Ishikawa (cell line): ENCODE results near the gene PLK2.

Experiments
- CEBPB ChIP-seq: IDR thresholded peaks from 2 replicates; pipeline ENCODE4 v1.6.1; 2012
- EP300 ChIP-seq: IDR thresholded peaks from 2 replicates; pipeline ENCODE4 v1.6.1; 2012; ENCODE audit warnings: borderline replicate concordance
- REST ChIP-seq: IDR thresholded peaks from 2 replicates; pipeline ENCODE4 v1.6.1; 2012; ENCODE audit warnings: low read depth, mild to moderate bottlenecking
- TAF1 ChIP-seq: IDR thresholded peaks from 2 replicates; pipeline ENCODE4 v1.6.1; 2012; ENCODE audit warnings: low read depth, mild to moderate bottlenecking
- TCF12 ChIP-seq: IDR thresholded peaks from 2 replicates; pipeline ENCODE4 v1.6.1; 2012; ENCODE audit warnings: low read depth

GRCh38 chr5:58404734-58405133, 55.2 kb downstream of the PLK2 start:
- TF ChIP-seq TCF12, result no peak
- TF ChIP-seq REST, result no peak
- TF ChIP-seq TAF1, result no peak
- TF ChIP-seq EP300, result no peak
- TF ChIP-seq CEBPB, result no peak
